ENCODE data around the gene KCNJ12.
"Not testable (repeated sequence)": the region's sequence is repeated elsewhere in the genome, so short reads cannot be mapped to it uniquely, and the experiment has no call there.

KCNJ12 gene

DNA sequence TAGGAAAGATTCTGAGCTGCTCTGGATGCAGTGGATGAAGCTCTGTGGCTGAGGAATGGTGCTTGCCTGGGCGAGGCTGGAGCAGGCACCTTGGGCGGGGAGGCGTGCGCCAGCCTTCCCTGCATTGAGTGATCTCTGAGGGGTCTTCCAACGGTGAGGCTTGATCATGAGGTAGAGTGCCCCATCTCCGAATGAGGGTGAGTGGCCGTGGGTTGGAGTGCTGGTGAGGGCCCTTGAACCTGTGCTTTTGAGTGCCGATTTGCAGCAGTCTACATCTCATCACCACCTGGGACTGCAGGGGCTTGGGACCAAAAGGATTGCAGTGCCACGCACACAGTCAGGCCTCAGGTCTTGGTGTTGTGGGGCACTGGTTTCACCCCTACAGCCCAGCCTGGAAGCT, 34.2 kb downstream of the KCNJ12 start:
- not testable (repeated sequence) for DNase-seq

DNA sequence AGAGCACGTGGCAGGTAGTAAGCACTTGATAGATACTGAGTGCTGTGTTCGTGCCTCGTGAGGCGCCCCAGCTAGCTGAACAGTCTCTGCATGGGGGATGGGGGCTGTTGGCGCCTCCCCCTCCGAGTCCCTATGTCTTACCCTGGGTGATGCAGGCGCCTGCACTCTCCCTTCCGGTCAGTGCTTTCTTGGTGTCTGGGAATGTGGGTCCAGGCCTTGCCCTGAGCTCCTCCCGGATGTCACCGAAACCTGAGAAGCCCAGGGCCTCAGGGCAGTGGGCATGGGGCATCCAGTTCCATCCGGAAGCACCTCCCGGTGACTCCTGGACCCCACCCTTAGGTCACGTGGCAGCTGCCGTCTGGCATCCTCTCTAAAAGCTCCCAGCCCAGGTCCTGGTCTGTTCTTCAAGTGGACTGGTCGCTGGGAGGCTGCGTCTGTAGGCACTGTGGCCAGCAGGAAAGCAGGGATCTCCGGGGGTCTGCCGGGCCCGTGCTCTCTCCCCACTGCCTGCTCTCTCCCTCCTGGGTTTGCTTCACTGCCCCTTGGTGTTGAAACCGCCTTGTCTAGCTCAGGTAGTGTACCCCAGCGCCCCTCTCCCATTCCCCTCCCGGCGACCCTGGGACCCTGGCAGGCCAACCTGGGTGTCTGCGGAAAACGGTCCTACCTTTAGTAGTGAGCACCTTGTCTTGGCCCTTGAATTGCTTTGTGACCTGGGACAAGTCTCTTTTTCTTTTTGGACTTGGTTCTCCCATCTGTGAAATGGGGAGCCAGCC, 34.9 kb downstream of the KCNJ12 start:
- not testable (repeated sequence) for DNase-seq

GRCh38 chr17:21411679-21412205, 35.6 kb downstream of the KCNJ12 start:
- not testable (repeated sequence) for DNase-seq

DNA sequence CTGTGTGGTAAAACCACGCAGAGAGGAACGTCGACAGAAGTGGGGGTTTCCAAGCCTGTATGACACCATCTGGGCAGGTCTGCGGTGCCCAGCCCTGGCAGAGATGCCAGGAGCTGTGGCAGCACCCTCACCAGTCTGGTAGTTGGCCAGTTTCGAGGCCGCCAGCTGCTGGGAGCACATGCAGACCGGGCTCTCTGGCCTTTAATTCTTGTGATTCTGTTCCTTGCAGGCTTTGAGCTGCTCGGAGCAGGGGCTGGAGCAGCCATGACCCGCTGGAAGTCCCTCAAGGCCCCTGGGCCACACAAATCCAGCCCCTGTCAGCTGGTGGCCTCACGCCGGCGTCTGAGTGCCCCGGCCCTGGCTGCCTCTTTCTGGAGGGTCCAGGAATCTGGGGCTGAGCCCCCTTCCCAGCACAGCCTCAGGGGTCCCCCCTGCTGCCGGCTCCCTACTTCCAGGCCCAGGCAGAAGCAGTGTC, 36.1 kb downstream of the KCNJ12 start:
- DNase-seq, result not testable (repeated sequence)

- not testable (repeated sequence) for DNase-seq
Observed at GRCh38 chr17:21413570-21414279, 37.6 kb downstream of the KCNJ12 start.

GRCh38 chr17:21414616-21415015, 38.5 kb downstream of the KCNJ12 start:
- DNase-seq, result not testable (repeated sequence)

DNA sequence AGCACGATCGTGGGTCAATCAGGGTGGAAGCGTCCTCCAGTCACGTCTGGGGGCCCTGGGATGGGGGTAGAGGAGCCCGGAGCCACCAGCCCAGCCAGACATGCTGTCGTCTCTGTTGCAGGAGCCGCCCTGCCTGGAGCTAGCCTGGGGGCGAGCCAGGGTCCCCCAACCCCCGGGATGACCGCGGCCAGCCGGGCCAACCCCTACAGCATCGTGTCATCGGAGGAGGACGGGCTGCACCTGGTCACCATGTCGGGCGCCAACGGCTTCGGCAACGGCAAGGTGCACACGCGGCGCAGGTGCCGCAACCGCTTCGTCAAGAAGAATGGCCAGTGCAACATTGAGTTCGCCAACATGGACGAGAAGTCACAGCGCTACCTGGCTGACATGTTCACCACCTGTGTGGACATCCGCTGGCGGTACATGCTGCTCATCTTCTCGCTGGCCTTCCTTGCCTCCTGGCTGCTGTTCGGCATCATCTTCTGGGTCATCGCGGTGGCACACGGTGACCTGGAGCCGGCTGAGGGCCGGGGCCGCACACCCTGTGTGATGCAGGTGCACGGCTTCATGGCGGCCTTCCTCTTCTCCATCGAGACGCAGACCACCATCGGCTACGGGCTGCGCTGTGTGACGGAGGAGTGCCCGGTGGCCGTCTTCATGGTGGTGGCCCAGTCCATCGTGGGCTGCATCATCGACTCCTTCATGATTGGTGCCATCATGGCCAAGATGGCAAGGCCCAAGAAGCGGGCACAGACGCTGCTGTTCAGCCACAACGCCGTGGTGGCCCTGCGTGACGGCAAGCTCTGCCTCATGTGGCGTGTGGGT, 39.2 kb downstream of the KCNJ12 start:
- DNase-seq, result not testable (repeated sequence)

GRCh38 chr17:21416471-21416981, 40.4 kb downstream of the KCNJ12 start:
- not testable (repeated sequence) for DNase-seq

DNA sequence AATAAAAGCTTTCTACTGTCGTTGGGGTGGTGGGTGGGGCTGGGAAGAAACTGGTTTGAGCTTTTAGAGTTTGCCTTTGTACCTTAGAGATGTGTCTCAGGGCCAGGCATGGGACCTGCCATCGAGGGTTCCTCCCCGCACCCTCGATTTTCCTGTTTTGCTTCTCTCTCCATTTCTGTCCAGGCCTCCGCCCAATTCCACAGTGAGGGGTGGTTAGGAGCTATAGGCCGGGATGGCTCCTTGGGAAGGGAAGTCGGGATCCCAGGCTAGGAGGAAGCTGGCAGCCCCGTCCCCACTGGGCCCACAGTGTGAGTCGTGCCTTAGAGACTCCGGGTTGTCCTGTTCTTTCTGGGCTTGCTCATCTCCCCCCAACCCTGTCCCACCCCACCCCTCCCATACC, 41.2 kb downstream of the KCNJ12 start:
- DNase-seq, result not testable (repeated sequence)

GRCh38 chr17:21417921-21418320, 41.8 kb downstream of the KCNJ12 start:
- no peak for DNase-seq

GRCh38 chr17:21418446-21419298, 42.5 kb downstream of the KCNJ12 start:
- no peak for DNase-seq

GRCh38 chr17:21419299-21420239, 43.4 kb downstream of the KCNJ12 start:
- no peak for DNase-seq

DNA sequence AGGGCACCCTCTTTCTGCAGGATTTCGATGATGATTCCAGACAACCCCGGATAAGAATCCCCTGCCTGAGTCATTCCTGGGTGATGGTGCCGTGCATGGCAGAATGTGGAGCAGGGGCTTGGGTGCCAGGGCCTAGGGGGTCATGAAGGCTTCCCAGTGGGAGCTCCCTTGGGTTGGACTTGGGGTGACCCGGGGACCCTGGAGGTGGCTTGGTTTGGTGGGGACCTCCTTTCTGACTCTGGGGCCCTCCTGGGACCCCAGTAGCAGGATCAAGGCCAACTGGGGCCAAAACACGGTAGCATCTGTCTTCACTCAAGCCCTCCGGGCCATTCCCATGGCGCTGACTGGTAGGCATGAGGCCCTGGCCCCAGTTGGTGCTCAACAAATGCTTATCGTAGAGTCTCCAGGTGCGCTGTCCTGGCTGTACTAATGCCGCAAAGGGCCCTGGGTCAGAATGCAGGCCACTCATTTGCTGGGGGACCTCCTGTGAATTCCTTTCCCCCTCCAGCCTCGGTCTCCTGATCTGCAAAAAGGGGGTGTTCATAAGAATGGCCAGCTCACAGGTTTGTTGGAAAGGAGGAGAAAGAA, 44.4 kb downstream of the KCNJ12 start:
- not testable (repeated sequence) for DNase-seq

GRCh38 chr17:21421421-21422310, 45.5 kb downstream of the KCNJ12 start:
- not testable (repeated sequence) for DNase-seq

- DNase-seq, result not testable (repeated sequence)
Observed at GRCh38 chr17:21422311-21423189, 46.4 kb downstream of the KCNJ12 start.

DNA sequence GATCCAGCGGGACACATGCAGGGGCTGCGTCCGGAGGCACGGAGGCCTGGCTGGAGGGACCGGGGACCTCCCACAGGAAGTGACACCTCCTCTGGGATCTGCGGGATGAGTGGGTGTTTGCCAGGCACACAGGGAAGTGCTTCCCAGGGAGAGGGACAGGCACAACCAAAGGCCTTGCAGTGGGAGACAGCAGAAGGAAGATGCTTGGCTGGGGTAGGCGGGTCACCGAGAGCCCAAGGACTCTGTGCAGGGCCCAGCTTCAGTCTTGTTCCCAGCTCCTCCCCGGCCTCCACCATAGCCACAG, 47.0 kb downstream of the KCNJ12 start:
- not testable (repeated sequence) for DNase-seq

- not testable (repeated sequence) for DNase-seq
Observed at GRCh38 chr17:21424697-21425096, 48.5 kb downstream of the KCNJ12 start.

GRCh38 chr17:21425321-21425720, 49.2 kb downstream of the KCNJ12 start:
- DNase-seq, result no peak
